Hepatocyte (in vitro differentiated cells): ENCODE results near the gene LRRC4C.

Experiments
- EZH2 ChIP-seq: fragments of 200-600 bp; sonication (generic); IDR thresholded peaks from 2 replicates; pipeline ENCODE4 v1.6.1; 2016; ENCODE audit warnings: antibody characterized with exemption, mild to moderate bottlenecking, borderline replicate concordance
- TF ChIP-seq, protein P1 (sequence below): fragments of 200-600 bp; sonication (generic); IDR thresholded peaks from 2 replicates; pipeline ENCODE4 v1.5.1; 2016; ENCODE audit warnings: antibody characterized with exemption, mild to moderate bottlenecking; ENCODE audit not compliant: poor library complexity

- TF ChIP-seq, protein P1, sequence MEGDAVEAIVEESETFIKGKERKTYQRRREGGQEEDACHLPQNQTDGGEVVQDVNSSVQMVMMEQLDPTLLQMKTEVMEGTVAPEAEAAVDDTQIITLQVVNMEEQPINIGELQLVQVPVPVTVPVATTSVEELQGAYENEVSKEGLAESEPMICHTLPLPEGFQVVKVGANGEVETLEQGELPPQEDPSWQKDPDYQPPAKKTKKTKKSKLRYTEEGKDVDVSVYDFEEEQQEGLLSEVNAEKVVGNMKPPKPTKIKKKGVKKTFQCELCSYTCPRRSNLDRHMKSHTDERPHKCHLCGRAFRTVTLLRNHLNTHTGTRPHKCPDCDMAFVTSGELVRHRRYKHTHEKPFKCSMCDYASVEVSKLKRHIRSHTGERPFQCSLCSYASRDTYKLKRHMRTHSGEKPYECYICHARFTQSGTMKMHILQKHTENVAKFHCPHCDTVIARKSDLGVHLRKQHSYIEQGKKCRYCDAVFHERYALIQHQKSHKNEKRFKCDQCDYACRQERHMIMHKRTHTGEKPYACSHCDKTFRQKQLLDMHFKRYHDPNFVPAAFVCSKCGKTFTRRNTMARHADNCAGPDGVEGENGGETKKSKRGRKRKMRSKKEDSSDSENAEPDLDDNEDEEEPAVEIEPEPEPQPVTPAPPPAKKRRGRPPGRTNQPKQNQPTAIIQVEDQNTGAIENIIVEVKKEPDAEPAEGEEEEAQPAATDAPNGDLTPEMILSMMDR = no peak
- no peak for TF ChIP-seq EZH2
These were observed 204.5 kb downstream of the LRRC4C start for GRCh38 chr11:41254966-41255365.
